Stimulated activated effector memory CD8-positive, alpha-beta T cell treated with anti-CD3 and anti-CD28 coated beads, Interleukin-12 subunit alpha, Interleukin-12 subunit beta, amount 100 ng/mL, for 72 hours (primary cell): ENCODE measurements around the gene RXYLT1.

Source experiments
- ATAC-seq: fragments of 150-1000 bp; cut with Tn5 transposase; 2 replicates; pipeline ENCODE4 v1.10.0; 2021
- DNase-seq, 2 donors: peaks; one replicate each; pipeline ENCODE4 v3.0.0; 2021 to 2022; ENCODE audit warnings: low spot score in 2 of 2
- H3K27ac Mint-ChIP-seq: one replicate; pipeline ENCODE4 v1.8.0; 2022; ENCODE audit warnings: mild to moderate bottlenecking, mixed read lengths
- H3K36me3 Mint-ChIP-seq: one replicate; pipeline ENCODE4 v1.8.0; 2022; ENCODE audit warnings: mild to moderate bottlenecking, mixed read lengths
- H3K4me1 Mint-ChIP-seq: one replicate; pipeline ENCODE4 v1.8.0; 2022; ENCODE audit warnings: mixed read lengths
- H3K4me3 Mint-ChIP-seq: one replicate; pipeline ENCODE4 v1.8.0; 2022; ENCODE audit warnings: mild to moderate bottlenecking, mixed read lengths
- H3K9me3 Mint-ChIP-seq: one replicate; pipeline ENCODE4 v1.8.0; 2022; ENCODE audit warnings: mixed read lengths

Gene RXYLT1

GRCh38 chr12:63844391-63845341, 65.0 kb downstream of the RXYLT1 start, which contains the start of gene SRGAP1:
Gene SRGAP1 (plus strand): TSS chr12:63844700. CDS start chr12:63844817, 117 bp downstream.
- peak within 1 kb of the TSS; percentile 86 for H3K4me3 Mint-ChIP-seq
- peaks cover 9% of the 10 kb centered on the region for H3K4me1 Mint-ChIP-seq
- H3K27ac Mint-ChIP-seq, result no peak within 1 kb of the TSS
- ATAC-seq (peak; percentile 4), DNase-seq (no peak)
- H3K36me3 Mint-ChIP-seq, result no peaks in the 10 kb centered on the region
- no peaks in the 10 kb centered on the region for H3K9me3 Mint-ChIP-seq

- Mint-ChIP-seq H3K36me3 (no peaks in the 10 kb centered on the region), H3K9me3 (no peaks in the 10 kb centered on the region), H3K4me1 (peaks cover 9% of the 10 kb centered on the region), H3K4me3 (no peak overlapping the region), H3K27ac (no peak overlapping the region)
- no peak for ATAC-seq
- DNase-seq, result no peak
Measured at GRCh38 chr12:63845726-63846125, 66.0 kb downstream of the RXYLT1 start.

- no peak overlapping the region for H3K27ac Mint-ChIP-seq
- no peak for ATAC-seq
- H3K4me1 Mint-ChIP-seq, result peaks cover 9% of the 10 kb centered on the region
- no peak for DNase-seq
- H3K9me3 Mint-ChIP-seq, result no peaks in the 10 kb centered on the region
- no peaks in the 10 kb centered on the region for H3K36me3 Mint-ChIP-seq
- no peak overlapping the region for H3K4me3 Mint-ChIP-seq
Measured at GRCh38 chr12:63846238-63846967, 66.7 kb downstream of the RXYLT1 start.

GRCh38 chr12:63848450-63848849, 68.7 kb downstream of the RXYLT1 start:
- no peak overlapping the region for H3K27ac Mint-ChIP-seq
- no peaks in the 10 kb centered on the region for H3K9me3 Mint-ChIP-seq
- ATAC-seq (no peak), DNase-seq (no peak)
- H3K4me1 Mint-ChIP-seq, result peaks cover 9% of the 10 kb centered on the region
- H3K36me3 Mint-ChIP-seq, result no peaks in the 10 kb centered on the region
- H3K4me3 Mint-ChIP-seq, result no peak overlapping the region

- H3K36me3 Mint-ChIP-seq, result no peaks in the 10 kb centered on the region
- DNase-seq (no peak), ATAC-seq (no peak)
- H3K4me3 Mint-ChIP-seq, result no peak overlapping the region
- H3K4me1 Mint-ChIP-seq, result peaks cover 9% of the 10 kb centered on the region
- H3K27ac Mint-ChIP-seq, result no peak overlapping the region
- no peaks in the 10 kb centered on the region for H3K9me3 Mint-ChIP-seq
Measured at GRCh38 chr12:63849106-63849620, 69.5 kb downstream of the RXYLT1 start.

- Mint-ChIP-seq H3K36me3 (no peaks in the 10 kb centered on the region), H3K9me3 (no peaks in the 10 kb centered on the region), H3K4me3 (no peak overlapping the region), H3K27ac (no peak overlapping the region), H3K4me1 (peaks cover 6% of the 10 kb centered on the region)
- no peak for DNase-seq
- no peak for ATAC-seq
Measured at GRCh38 chr12:63849641-63850040, 69.9 kb downstream of the RXYLT1 start.

- no peak overlapping the region for H3K27ac Mint-ChIP-seq
- DNase-seq, result no peak
- no peaks in the 10 kb centered on the region for H3K4me1 Mint-ChIP-seq
- H3K4me3 Mint-ChIP-seq, result no peak overlapping the region
- no peaks in the 10 kb centered on the region for H3K9me3 Mint-ChIP-seq
- H3K36me3 Mint-ChIP-seq, result no peaks in the 10 kb centered on the region
- ATAC-seq, result no peak
Measured at GRCh38 chr12:63853978-63854377, 74.3 kb downstream of the RXYLT1 start.

- ATAC-seq (no peak), DNase-seq (no peak)
- Mint-ChIP-seq H3K9me3 (no peaks in the 10 kb centered on the region), H3K4me3 (no peak overlapping the region), H3K27ac (no peak overlapping the region), H3K36me3 (no peaks in the 10 kb centered on the region), H3K4me1 (no peaks in the 10 kb centered on the region)
Measured at GRCh38 chr12:63855299-63855698, 75.6 kb downstream of the RXYLT1 start.

- H3K4me1 Mint-ChIP-seq, result no peaks in the 10 kb centered on the region
- no peak overlapping the region for H3K27ac Mint-ChIP-seq
- no peak for ATAC-seq
- DNase-seq, result no peak
- H3K9me3 Mint-ChIP-seq, result no peaks in the 10 kb centered on the region
- no peak overlapping the region for H3K4me3 Mint-ChIP-seq
- no peaks in the 10 kb centered on the region for H3K36me3 Mint-ChIP-seq
Measured at GRCh38 chr12:63857771-63858670, 78.3 kb downstream of the RXYLT1 start.
